ENCODE data around the gene NOTCH4.
"Not testable (repeated sequence)": the region's sequence is repeated elsewhere in the genome, so short reads cannot be mapped to it uniquely, and the experiment has no call there.

The NOTCH4 gene

DNA sequence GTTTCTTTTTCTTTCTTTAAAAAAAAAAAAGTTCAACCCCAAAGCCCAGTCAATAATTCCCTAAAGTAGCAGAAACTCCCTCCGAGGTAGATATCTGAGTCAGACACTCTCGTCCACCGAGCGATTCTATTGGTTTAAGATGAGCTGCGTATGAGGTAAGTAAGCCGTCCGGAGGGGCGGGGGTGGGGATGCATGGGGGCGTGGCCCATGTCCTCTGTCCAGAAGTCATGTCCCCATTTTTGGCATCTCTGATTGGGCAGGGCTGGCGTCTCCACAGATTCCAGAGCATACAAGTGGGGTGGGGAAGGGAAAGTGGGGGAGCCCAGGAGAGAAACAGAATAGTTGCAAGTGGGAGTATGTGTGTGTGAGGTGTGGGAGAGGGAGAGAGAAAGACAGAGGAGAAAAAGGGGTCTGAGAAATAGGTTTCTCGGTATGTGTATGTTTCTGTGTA, 38.2 kb downstream of the NOTCH4 start:
- not testable (repeated sequence) for H3K9ac ChIP-seq (ENCODE audit: low read depth, low read length); H3K9me3 ChIP-seq (ENCODE audit: insufficient read depth, low read depth, low read length); H3K4me1 ChIP-seq (ENCODE audit: insufficient read depth, low read length); H3K27ac ChIP-seq (ENCODE audit: low read length); H3K27me3 ChIP-seq (ENCODE audit: insufficient read depth, low read length); H3K4me3 ChIP-seq (ENCODE audit: low read length)
- peaks cover 47% of the 10 kb centered on the region for H3K36me3 ChIP-seq (ENCODE audit: insufficient read depth, low read depth, low read length)

DNA sequence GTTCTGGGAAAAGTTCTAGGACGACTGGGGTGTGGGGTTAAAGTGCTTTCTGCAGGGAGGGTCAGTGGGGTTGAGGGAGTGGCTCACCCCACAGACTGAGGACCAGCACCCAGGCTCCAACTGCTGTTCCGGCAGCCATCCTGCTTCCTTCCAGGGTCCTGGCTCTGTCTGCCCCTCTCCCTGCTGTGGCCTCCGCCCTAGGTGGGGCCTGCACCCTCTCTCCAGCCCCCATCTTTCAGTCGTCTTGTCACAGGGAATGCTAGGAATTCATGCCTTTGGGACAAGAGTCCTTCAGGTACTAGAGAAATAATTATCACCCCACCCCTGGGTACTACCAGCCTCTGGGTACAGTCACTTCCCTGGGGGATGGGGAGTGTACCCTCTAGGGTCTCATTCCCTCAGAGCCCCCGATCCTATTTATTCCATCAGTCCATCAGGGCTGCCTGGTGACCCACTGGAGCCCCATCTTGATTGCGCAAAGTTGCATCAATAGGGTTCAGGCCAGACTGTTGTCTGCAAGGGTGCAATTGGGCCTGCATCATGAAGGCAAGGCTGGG, 39.7 kb downstream of the NOTCH4 start, which contains the start of gene AGER:
AGER (minus strand) TSS at position 170 of the 557 bp plus-strand sequence; CDS start at position 139, 31 bp downstream.
- H3K36me3 ChIP-seq (ENCODE audit: insufficient read depth, low read depth, low read length), result peaks cover 59% of the 10 kb centered on the region
- no peaks in the 10 kb centered on the region for H3K27me3 ChIP-seq (ENCODE audit: insufficient read depth, low read length)
- no peaks in the 10 kb centered on the region for H3K9me3 ChIP-seq (ENCODE audit: insufficient read depth, low read depth, low read length)
- H3K9ac ChIP-seq (ENCODE audit: low read depth, low read length), result no peak within 1 kb of the TSS
- peaks cover 4% of the 10 kb centered on the region; the same call in 1 of the 2 replicates for H3K4me1 ChIP-seq (ENCODE audit: insufficient read depth, low read length)
- H3K4me3 ChIP-seq (ENCODE audit: low read length), result no peak within 1 kb of the TSS
- H3K27ac ChIP-seq (ENCODE audit: low read length), result no peak within 1 kb of the TSS

DNA sequence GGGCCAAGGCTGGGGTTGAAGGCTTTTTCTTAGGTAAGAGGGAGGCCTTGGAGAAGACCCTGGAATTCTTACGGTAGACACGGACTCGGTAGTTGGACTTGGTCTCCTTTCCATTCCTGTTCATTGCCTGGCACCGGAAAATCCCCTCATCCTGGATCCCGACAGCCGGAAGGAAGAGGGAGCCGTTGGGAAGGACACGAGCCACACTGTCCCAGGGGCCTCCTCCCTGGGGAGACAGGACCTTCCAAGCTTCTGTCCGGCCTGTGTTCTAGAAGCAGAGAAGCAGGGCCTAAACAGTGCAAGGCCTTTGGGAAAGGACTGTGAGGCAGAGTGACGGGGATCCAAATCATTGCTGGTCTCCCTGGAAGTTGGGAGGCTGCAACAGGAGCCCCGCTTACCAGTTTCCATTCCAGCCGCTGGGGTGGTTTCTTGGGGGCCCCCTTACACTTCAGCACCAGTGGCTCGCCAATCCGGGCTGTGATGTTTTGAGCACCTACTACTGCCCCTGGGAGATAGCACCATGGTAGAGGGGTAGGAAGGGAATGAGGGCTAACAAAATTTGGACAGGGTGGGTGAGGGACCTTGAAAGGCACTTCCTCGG, 40.3 kb downstream of the NOTCH4 start:
- Histone ChIP-seq H3K4me1 (ENCODE audit: insufficient read depth, low read length) (peaks cover under 1% of the 10 kb centered on the region; the same call in 1 of the 2 replicates), H3K9me3 (ENCODE audit: insufficient read depth, low read depth, low read length) (no peaks in the 10 kb centered on the region), H3K36me3 (ENCODE audit: insufficient read depth, low read depth, low read length) (peaks cover 59% of the 10 kb centered on the region), H3K9ac (ENCODE audit: low read depth, low read length) (no peak overlapping the region), H3K27ac (ENCODE audit: low read length) (no peak overlapping the region), H3K27me3 (ENCODE audit: insufficient read depth, low read length) (no peaks in the 10 kb centered on the region), H3K4me3 (ENCODE audit: low read length) (no peak overlapping the region)

DNA sequence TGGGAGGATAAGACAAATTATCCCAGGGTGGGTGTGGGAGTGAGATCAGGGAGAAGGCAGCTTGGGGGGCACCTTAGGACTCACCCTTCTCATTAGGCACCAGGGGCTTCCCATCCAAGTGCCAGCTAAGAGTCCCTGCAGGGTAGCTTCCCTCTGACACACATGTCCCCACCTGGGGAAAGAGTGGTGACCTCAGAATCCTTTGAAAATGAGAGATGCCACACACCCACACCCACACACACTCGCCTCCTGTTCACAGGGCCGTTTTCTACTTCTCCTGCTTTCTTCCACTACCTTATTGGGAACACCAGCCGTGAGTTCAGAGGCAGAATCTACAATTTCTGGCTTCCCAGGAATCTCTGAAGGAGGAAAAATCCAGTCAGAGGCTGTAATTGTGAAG, 40.8 kb downstream of the NOTCH4 start:
- H3K27ac ChIP-seq (ENCODE audit: low read length), result no peak overlapping the region
- H3K36me3 ChIP-seq (ENCODE audit: insufficient read depth, low read depth, low read length), result peaks cover 59% of the 10 kb centered on the region
- H3K27me3 ChIP-seq (ENCODE audit: insufficient read depth, low read length), result no peaks in the 10 kb centered on the region
- no peaks in the 10 kb centered on the region for H3K4me1 ChIP-seq (ENCODE audit: insufficient read depth, low read length)
- H3K9ac ChIP-seq (ENCODE audit: low read depth, low read length), result no peak overlapping the region
- H3K9me3 ChIP-seq (ENCODE audit: insufficient read depth, low read depth, low read length), result no peaks in the 10 kb centered on the region
- no peak overlapping the region for H3K4me3 ChIP-seq (ENCODE audit: low read length)

DNA sequence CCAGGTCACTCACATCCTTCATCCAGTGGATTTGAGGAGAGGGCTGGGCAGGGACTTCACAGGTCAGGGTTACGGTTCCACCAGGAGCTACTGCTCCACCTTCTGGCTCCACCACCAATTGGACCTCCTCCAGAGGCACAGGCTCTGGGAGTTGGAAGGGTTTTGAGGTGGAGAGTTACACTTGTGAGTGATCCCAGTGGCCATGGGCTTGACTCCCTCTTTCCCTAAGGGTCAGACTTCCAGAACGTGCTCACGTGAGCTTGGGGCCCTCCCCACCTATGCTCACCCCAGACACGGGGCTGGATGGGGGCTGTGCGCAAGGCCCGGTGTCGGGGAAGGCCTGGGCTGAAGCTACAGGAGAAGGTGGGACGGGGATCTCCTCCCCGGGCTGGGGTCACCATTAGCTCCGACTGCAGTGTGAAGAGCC, 41.3 kb downstream of the NOTCH4 start:
- H3K27ac ChIP-seq (ENCODE audit: low read length), result no peak overlapping the region

DNA sequence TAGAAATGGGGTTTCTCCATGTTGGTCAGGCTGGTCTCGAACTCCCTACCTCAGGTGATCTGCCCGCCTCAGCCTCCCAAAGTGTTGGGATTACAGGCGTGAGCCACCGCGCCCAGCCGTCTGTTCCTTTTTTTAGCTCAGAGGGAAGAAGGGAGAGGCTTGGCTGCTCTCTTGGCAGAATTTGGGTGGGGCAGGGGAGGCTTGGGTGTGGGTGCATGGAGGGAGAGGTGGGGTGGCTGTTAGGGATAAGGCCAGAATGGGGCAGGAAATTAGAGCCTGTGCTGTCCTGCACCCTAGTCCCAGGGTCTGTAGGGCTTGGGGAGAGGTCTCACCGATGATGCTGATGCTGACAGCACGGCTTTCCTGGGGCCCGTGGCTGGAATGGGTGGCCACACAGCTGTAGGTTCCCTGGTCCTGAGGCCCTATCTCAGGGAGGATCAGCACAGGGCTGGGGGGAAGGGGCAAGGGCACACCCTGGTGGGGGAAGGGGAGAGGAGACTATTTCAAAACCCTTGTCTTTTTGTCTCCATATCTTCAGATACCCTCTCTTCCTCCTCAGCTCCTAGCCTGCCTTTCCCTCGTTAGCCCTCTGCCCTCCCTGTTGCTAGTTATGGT, 41.8 kb downstream of the NOTCH4 start:
- H3K27ac ChIP-seq (ENCODE audit: low read length), result no peak overlapping the region

More for the DNA sequence above, 41.3 kb downstream of the NOTCH4 start:
- H3K27me3 ChIP-seq (ENCODE audit: insufficient read depth, low read length), result no peaks in the 10 kb centered on the region
- H3K9me3 ChIP-seq (ENCODE audit: insufficient read depth, low read depth, low read length), result no peaks in the 10 kb centered on the region
- H3K4me1 ChIP-seq (ENCODE audit: insufficient read depth, low read length), result no peaks in the 10 kb centered on the region
- peaks cover 54% of the 10 kb centered on the region for H3K36me3 ChIP-seq (ENCODE audit: insufficient read depth, low read depth, low read length)
- no peak overlapping the region for H3K4me3 ChIP-seq (ENCODE audit: low read length)
- H3K9ac ChIP-seq (ENCODE audit: low read depth, low read length), result no peak overlapping the region

DNA sequence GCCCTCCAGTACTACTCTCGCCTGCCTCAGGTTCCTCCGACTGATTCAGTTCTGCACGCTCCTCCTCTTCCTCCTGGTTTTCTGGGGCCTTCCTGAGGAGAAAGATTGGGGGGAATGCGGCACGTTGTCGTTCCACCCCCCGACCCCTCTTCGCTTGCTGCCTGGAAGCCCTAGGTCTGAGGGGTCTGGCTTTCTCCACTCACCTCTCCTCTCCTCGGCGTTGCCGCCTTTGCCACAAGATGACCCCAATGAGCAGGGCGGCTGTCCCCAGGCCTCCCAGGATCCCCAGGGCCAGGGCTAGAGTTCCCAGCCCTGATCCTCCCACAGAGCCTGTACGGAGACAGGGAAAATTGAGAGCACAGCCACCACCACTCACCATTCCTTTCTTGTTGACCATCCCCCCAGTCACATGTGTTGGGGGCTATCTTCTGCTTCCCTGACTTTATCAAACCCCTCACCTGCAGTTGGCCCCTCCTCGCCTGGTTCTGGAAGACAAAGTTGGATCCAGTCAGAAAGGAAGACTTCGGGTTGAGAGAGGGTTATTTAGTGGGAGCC, 42.6 kb downstream of the NOTCH4 start:
- H3K9me3 ChIP-seq (ENCODE audit: insufficient read depth, low read depth, low read length), result no peaks in the 10 kb centered on the region
- H3K9ac ChIP-seq (ENCODE audit: low read depth, low read length), result no peak overlapping the region
- H3K4me1 ChIP-seq (ENCODE audit: insufficient read depth, low read length), result peaks cover 6% of the 10 kb centered on the region; the same call in 1 of the 2 replicates
- H3K36me3 ChIP-seq (ENCODE audit: insufficient read depth, low read depth, low read length), result peaks cover 41% of the 10 kb centered on the region
- H3K4me3 ChIP-seq (ENCODE audit: low read length), result no peak overlapping the region
- H3K27me3 ChIP-seq (ENCODE audit: insufficient read depth, low read length), result no peaks in the 10 kb centered on the region
- no peak overlapping the region for H3K27ac ChIP-seq (ENCODE audit: low read length)

More for the DNA sequence above, 41.8 kb downstream of the NOTCH4 start:
- no peaks in the 10 kb centered on the region for H3K4me1 ChIP-seq (ENCODE audit: insufficient read depth, low read length)
- no peak overlapping the region for H3K9ac ChIP-seq (ENCODE audit: low read depth, low read length)
- no peak overlapping the region for H3K4me3 ChIP-seq (ENCODE audit: low read length)
- H3K36me3 ChIP-seq (ENCODE audit: insufficient read depth, low read depth, low read length), result peaks cover 49% of the 10 kb centered on the region
- H3K27me3 ChIP-seq (ENCODE audit: insufficient read depth, low read length), result no peaks in the 10 kb centered on the region
- no peaks in the 10 kb centered on the region for H3K9me3 ChIP-seq (ENCODE audit: insufficient read depth, low read depth, low read length)

DNA sequence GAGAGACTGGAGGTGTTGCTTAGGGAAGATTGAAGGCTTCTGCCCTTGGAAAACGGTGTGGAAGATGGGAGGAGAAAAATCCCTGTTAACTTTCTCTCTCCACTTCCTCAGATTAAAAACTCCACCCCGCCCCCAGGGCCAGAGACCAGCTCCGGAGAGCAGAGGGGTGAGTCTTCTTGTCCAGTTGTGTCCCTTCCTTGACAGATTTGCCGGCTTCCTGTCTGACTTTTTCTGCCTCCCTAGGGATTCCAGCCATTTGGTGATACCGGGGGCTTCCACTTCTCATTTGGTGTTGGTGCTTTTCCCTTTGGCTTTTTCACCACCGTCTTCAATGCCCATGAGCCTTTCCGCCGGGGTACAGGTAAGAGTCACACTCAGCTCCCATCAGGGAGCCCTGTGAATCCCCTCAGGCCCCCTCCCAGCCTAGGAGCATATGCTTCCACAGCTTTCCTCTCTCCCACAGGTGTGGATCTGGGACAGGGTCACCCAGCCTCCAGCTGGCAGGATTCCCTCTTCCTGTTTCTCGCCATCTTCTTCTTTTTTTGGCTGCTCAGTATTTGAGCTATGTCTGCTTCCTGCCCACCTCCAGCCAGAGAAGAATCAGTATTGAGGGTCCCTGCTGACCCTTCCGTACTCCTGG, 44.0 kb downstream of the NOTCH4 start:
- no peak overlapping the region for H3K27ac ChIP-seq (ENCODE audit: low read length)
- H3K36me3 ChIP-seq (ENCODE audit: insufficient read depth, low read depth, low read length), result peaks cover 45% of the 10 kb centered on the region
- H3K4me1 ChIP-seq (ENCODE audit: insufficient read depth, low read length), result peaks cover 10% of the 10 kb centered on the region

DNA sequence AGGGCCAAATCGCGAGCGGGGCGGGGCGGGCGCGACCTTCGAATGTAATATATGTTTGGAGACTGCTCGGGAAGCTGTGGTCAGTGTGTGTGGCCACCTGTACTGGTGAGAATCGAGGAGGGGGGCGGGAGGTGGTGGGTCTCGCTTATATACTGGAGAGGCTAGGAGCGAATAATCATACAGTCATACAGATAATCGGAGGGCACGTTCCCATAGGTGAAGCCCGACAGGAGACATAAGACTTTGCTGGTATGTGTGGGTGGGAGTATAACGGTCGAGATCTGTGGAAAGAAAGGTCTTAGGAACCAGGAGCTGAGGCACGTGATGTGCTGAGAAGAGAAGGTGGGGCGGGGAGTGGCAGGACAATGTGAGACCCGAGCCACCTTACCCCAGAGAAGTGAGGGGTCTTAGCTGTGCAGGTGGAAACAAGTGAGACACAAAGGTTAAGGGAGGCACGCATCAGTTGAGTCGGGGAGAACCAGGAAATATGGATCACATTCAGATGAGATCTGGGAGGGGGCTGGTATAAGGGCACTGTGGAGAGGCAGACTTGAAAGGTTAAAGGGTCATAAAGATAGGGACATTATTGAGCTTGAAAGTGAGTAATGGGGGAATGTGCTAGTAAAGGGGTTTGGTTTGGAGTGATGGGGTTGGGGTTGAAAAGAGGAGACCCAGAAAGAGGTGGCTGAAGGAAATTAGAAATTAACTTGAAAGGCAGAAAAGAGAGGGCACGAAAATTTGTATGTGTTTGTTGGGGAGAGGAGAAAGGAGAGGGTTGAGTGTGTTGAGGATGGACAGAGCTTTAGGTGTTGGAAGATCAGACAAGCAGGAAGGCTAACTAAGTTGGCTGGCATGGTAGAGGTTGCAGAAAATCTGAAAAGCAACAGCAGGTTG, 45.1 kb downstream of the NOTCH4 start:
- H3K9ac ChIP-seq (ENCODE audit: low read depth, low read length), result peak overlapping the region; percentile 93
- H3K4me1 ChIP-seq (ENCODE audit: insufficient read depth, low read length), result peaks cover 13% of the 10 kb centered on the region
- no peak overlapping the region for H3K27ac ChIP-seq (ENCODE audit: low read length)
- H3K9me3 ChIP-seq (ENCODE audit: insufficient read depth, low read depth, low read length), result no peaks in the 10 kb centered on the region
- H3K36me3 ChIP-seq (ENCODE audit: insufficient read depth, low read depth, low read length), result peaks cover 53% of the 10 kb centered on the region
- H3K27me3 ChIP-seq (ENCODE audit: insufficient read depth, low read length), result no peaks in the 10 kb centered on the region
- H3K4me3 ChIP-seq (ENCODE audit: low read length), result peak overlapping the region; percentile 88

More for the DNA sequence above, 44.0 kb downstream of the NOTCH4 start:
- H3K9me3 ChIP-seq (ENCODE audit: insufficient read depth, low read depth, low read length), result no peaks in the 10 kb centered on the region
- H3K9ac ChIP-seq (ENCODE audit: low read depth, low read length), result no peak overlapping the region
- no peak overlapping the region for H3K4me3 ChIP-seq (ENCODE audit: low read length)
- H3K27me3 ChIP-seq (ENCODE audit: insufficient read depth, low read length), result no peaks in the 10 kb centered on the region

DNA sequence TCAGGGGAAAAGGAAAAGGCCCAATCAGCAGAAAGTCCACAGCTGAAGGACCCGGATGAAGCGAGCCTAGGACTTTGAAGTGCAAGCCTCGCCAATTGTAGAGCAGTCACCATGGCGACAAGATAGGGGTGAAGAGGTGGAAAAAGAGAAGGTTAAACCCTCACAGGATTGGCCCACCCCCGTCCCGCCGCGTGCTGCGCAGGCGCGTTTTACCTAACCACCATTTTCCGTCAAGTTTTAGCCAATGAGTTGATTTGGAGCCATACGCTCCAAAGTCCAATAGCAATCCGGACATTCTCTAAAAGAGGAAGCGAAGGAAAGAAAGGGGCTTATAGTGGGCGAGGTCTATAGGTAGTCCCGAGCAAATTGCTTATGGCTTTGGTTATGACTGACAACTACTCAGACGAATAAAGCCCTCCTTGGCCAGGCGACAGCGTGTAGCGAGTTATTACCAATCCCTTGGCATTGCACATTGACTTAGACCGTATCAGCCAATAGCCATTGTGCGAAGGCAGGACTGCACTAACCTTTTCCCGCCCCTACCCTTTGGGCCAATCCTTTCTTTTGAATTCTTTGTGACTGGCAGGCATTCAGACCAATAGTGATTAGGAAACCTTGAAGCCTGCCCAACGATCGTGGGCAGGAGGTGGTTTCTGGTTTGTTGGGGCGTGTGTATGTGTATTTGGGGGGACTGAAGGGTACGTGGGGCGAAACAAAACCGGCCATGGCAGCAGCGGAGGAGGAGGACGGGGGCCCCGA, 45.9 kb downstream of the NOTCH4 start, which contains the start of gene RNF5:
RNF5 (plus strand) TSS at position 618 of the 759 bp plus-strand sequence; CDS start at position 725, 107 bp downstream.
- Histone ChIP-seq H3K9ac (ENCODE audit: low read depth, low read length) (peak within 1 kb of the TSS; percentile 93), H3K36me3 (ENCODE audit: insufficient read depth, low read depth, low read length) (peaks cover 45% of the 10 kb centered on the region), H3K9me3 (ENCODE audit: insufficient read depth, low read depth, low read length) (no peaks in the 10 kb centered on the region), H3K4me1 (ENCODE audit: insufficient read depth, low read length) (peaks cover 13% of the 10 kb centered on the region), H3K27me3 (ENCODE audit: insufficient read depth, low read length) (no peaks in the 10 kb centered on the region), H3K4me3 (ENCODE audit: low read length) (peak within 1 kb of the TSS; percentile 88), H3K27ac (ENCODE audit: low read length) (peak within 1 kb of the TSS; percentile 98)
